ENCODE results near the gene VCP.
"Not testable (repeated sequence)": the region's sequence is repeated elsewhere in the genome, so short reads cannot be mapped to it uniquely, and the experiment has no call there.

Gene VCP

GRCh38 chr9:35023443-35023842 lies 49.0 kb downstream of the VCP start:
- H3K36me3 ChIP-seq (ENCODE audit: control insufficient read depth, insufficient read depth, low read length); H3K4me3 ChIP-seq (ENCODE audit: insufficient read depth, low read depth, low read length); H3K4me1 ChIP-seq (ENCODE audit: control insufficient read depth, insufficient read depth, low read length); H3K27me3 ChIP-seq (ENCODE audit: control insufficient read depth, insufficient read depth, low read length, poor library complexity, severe bottlenecking); H3K9me3 ChIP-seq (ENCODE audit: control insufficient read depth, low read length); H3K27ac ChIP-seq (ENCODE audit: insufficient read depth, low read depth, low read length, poor library complexity, severe bottlenecking): not testable (repeated sequence)
- WGBS, 2 experiments: 89 to 97% methylated on average over 5 of the region's 5 CpGs

DNA sequence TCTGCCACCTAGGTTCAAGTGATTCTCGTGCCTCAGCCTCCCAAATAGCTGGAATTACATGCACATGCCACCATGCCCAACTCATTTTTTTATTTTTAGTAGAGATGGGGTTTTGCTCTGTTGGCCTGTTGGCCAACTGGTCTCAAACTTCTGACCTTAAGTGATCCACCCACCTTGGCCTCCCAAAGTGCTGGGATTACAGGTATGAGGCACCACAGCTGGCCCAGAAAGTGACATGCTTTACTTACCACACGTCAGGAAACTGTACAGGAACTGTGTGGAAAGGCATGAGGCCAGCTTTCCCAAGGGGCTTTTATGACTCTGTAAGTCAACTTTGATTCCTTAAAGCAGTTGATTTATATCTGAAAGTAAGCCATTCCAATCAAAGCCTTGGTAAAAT lies 57.9 kb downstream of the VCP start:
- WGBS, 2 experiments: 77% methylated on average over 2 of the region's 2 CpGs
- Histone ChIP-seq H3K9me3 (ENCODE audit: control insufficient read depth, low read length) (no peaks in the 10 kb centered on the region), H3K27ac (ENCODE audit: insufficient read depth, low read depth, low read length, poor library complexity, severe bottlenecking) (no peak overlapping the region), H3K4me3 (ENCODE audit: insufficient read depth, low read depth, low read length) (no peak overlapping the region), H3K4me1 (ENCODE audit: control insufficient read depth, insufficient read depth, low read length) (no peaks in the 10 kb centered on the region), H3K27me3 (ENCODE audit: control insufficient read depth, insufficient read depth, low read length, poor library complexity, severe bottlenecking) (no peaks in the 10 kb centered on the region), H3K36me3 (ENCODE audit: control insufficient read depth, insufficient read depth, low read length) (peaks cover 3% of the 10 kb centered on the region)

DNA sequence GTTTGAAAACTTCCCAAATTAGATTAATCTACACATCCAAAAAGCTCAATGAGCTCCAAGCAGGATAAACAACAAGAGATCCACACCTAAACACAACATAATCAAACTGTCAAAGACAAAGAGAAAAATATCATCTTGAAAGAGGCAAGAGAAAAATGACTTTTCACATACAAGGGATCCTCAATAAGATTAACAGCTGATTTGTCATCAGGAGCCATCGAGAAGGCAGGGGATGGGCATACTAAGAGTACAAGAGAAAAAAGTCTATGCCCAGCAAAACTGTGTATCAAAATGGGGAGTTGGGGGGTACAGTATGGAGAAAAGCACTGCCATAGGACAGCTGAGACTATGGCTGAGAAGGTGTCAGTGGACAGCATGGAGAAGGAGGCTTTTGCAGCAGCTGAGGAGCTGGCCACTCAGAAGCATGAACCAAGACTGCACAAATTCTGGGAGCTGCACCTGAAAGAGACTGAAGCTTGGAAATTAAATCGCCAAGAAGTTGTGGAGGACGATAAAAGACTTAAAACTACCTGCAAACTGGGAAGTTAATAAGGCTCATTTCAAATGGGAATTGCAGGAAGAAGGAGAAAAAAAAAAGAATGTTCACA lies 62.0 kb downstream of the VCP start:
- Histone ChIP-seq H3K27me3 (ENCODE audit: control insufficient read depth, insufficient read depth, low read length, poor library complexity, severe bottlenecking) (no peaks in the 10 kb centered on the region), H3K4me3 (ENCODE audit: insufficient read depth, low read depth, low read length) (no peak overlapping the region), H3K9me3 (ENCODE audit: control insufficient read depth, low read length) (no peaks in the 10 kb centered on the region), H3K36me3 (ENCODE audit: control insufficient read depth, insufficient read depth, low read length) (peaks cover 3% of the 10 kb centered on the region), H3K4me1 (ENCODE audit: control insufficient read depth, insufficient read depth, low read length) (no peaks in the 10 kb centered on the region), H3K27ac (ENCODE audit: insufficient read depth, low read depth, low read length, poor library complexity, severe bottlenecking) (no peak overlapping the region)
- 92 to 95% methylated on average over 3 of the region's 3 CpGs for WGBS, 2 experiments

Measured in ectodermal cell (in vitro differentiated cells).